Ovary (tissue), 3 donors: ENCODE data around the gene ALOXE3.

ENCODE experiments used
- CTCF ChIP-seq, 3 donors: fragments of 450-650 bp in 2 of 3; fragments of 200-600 bp in 1 of 3; IDR thresholded peaks; one replicate each; pipeline versions ENCODE4 v1.5.1 to v1.8.0; 2016 to 2022; ENCODE audit warnings: antibody characterized with exemption in 3 of 3, mild to moderate bottlenecking in 1 of 3
- POLR2A ChIP-seq: fragments of 450-650 bp; IDR thresholded peaks from one replicate; pipeline ENCODE4 v1.6.1; 2017; ENCODE audit warnings: antibody characterized with exemption, mild to moderate bottlenecking, moderate library complexity
- donor health status: DM: no; HTN: no; CAD: no.

- TF ChIP-seq CTCF (IDR thresholded peaks at IDR 0.05) (no peak), POLR2A (no peak)
Observed at GRCh38 chr17:8110456-8110804, 7.9 kb downstream of the ALOXE3 start.
